DMS79 treated with DMSO at 0.1 percent for 48 hours (cell line): ENCODE data around the gene NIFK.
"Not testable (repeated sequence)": the region's sequence is repeated elsewhere in the genome, so short reads cannot be mapped to it uniquely, and the experiment has no call there.

Experiments
- DNase-seq: peaks from one replicate; lab custom pipeline; 2025; lab: John Stamatoyannopoulos, UW

Gene NIFK

DNA sequence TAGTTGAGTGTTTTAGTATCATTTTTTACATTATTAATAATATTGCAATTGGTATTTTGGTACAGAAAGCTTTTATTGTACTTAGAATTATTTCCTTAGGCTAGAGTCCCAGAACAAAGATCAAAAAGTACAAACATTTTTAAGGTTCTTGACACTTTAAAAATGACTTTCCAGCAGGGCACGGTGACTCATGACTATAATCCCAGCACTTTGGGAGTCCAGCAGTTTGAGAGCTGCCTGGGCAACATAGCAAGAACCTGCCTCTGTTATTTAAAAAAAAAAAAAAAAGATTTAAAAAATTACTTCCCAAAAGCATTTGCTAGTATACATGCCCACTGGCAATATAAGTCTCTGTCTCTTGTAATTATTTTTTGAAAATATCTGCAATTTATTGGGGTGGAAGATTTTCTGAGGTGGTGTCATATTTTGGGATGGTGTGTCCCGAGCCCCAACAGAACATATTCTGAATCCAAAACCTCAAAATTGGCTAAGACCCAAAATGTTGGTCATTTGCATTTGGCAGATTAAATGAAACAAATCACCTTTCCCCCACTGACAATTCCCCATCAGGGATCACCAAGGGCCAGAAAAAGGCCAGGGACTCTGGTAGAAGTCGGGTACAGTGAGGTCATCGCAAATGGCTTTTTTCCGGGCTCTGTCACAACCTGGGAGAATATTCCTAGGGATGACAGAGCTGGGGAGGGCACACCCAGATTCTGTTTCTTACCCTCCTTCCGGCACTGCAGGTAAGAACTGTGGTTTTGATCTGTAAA, 42.1 kb downstream of the NIFK start:
- DNase-seq: no peak

DNA sequence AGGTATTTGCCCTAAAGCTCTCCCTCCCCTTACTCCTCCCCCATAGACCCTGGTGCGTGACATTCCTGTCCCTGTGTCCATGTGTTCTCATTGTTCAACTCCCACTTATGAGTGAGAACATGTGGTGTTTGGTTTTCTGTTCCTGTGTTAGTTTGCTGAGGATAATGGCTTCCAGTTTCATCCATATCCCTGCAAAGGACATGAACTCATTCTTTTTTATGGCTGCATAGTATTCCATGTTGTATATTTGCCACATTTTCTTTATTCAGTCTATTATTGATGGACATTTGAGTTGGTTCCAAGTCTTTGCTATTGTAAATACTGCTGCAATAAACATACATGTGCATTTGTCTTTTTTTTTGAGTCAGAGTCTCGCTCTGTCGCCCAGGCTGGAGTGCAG, 46.1 kb downstream of the NIFK start:
- DNase-seq: not testable (repeated sequence)

DNA sequence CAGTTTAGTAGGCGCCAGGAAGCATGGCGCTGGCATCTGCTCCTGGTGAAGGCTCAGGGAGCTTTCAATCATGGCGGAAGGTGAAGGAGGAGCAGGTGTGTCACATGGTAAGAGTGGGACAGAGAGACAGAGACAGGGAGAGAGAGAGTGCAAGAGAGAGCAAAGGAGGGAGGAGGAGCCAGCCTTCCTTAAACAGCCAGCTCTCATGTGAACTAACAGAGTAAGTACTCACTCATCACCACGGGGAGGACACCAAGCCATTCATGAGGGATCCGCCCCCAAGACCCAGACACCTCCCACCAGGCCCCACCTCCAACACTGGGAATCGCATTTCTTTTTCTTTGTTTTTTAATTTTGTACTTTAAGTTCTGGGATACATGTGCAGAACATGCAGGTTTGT, 46.6 kb downstream of the NIFK start:
- DNase-seq: no peak

DNA sequence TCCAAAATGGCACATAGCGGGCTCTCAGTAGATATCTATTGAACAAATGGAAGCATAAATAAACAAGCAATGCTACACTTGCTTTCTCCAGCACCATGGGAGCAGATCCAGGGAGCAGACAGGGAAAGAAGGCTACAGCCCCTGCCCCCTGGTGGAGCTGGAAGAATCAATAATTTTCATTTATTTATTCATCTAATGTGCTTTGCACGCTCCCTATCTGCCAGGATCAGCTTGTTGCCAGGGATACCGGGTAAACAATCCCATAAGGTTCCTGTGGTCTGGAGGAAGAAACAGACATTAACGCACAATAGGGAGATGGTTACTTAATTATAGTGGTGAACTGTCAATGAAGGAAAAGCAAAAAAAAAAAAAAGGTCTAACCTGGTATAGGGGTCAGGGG, 47.3 kb downstream of the NIFK start:
- DNase-seq: no peak

DNA sequence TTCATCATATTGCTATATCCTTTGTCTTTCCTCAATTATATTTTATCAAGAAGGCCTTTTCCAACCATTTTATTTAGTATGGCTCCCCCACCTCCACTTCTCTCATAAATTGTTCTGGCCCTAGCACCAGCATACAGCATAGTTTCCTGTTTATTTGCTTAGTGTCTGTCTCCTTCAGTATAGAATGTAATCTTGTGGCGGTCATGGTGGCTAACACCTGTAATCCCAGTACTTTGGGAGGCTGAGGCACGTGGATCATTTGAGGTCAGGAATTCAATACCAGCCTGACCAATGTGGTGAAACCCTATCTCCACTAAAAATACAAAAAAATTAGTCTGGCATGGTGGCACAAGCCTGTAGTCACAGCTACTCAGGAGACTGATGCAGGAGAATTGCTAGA, 47.9 kb downstream of the NIFK start:
- DNase-seq: no peak

DNA sequence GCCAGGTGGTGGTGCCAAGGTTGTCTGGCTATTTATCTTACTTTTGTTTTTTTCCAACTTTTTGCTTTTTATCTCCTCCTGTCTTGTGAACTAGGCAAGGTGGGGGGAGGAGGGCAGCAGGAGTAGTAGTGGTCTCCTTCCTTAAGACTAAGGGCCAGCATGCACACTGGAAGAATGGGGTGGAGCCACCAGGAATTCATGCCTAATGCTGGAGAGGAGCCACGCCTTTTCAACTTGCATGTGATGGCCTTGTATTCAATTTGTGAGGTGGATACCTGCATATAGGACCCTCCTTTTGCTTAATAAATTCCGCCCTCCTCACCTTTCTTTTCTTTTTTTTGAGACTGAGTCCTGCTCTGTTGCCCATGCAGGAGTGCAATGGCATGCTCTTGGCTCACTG, 49.8 kb downstream of the NIFK start:
- no peak for DNase-seq

DNA sequence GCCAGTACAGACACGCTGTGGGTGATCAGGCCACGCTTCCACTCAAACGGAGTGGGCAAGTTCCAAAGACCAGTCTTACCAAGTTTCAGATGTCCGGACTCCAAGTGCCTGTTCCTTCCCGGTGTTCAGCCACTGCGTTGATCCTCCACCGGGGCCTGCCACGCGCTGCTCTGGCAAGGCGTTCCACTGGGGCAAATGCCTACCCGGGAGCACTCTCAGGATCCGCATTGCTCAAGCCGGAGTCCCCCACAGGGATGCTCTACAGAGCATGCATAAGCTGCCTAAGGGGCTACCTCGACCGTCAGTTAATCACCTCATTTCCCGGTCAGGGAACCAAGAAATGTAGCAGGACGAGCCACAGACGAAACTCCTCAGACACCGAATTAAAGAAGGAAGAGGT, 50.5 kb downstream of the NIFK start:
- DNase-seq: no peak

DNA sequence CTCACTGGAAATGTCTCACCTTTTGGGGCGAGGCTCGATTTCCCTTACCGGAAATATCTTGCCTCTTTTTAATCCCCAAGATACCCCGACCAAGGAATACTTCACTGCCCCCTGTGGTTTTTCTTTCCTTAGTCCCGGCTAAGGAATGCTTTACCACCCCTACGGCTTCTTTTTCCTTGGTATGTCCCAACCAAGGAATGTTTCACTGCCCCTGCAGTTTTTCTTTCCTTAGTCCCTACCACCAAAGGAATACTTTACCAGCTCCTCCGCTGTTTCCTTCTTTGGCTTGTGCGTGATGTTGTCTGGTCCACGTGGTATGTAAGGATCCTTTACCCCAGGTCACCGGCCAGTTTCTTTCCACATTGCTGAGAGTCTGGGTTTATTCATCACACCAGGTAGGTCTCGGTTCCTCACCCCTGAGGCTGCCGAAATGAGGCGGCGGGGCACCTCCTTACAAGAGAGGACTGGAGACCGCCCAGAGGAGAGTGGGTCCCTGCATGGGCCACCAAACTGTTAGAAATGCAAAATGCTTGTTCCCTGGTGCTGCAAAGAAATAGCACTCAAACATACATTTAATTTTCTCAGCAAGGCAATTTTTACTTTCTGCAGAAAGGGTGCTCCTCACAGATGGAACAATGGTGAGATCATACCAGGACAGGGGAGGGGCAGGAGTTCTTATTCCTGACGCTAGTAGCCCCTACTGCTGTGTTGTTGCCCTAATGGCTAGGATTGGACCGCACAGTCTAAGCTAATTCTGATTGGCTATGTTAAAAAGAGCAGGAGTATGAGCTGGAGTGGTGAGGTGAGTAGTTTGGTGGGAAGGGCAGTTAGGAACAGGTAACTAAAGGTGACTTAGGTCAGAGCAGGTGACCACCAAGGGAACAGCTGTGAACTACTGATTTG, 54.0 kb downstream of the NIFK start:
- DNase-seq: no peak

DNA sequence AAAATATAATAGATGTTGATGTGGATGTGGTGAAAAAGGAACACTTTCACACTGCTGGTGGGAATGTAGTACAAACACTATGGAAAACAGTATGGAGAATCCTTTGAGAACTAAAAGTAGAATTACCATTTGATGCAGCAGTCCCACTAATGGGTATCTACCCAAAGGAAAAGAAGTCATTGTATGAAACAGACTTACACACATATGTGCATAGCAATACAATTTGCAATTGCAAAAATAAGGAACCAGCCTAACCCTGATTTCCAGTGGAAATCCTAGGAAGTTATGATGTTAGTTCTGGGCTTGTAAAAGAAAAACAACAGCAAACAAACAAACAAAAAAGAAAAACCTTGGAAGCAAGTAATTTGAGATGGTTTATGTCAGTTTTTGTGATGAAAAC, 58.8 kb downstream of the NIFK start:
- no peak for DNase-seq
